GM19452 (cell line): ENCODE data around the gene CALML6.

ENCODE experiments used
- ATAC-seq: cut with Tn5 transposase; IDR thresholded peaks from one replicate; pipeline ENCODE4 v1.9.1; 2021; ENCODE audit not compliant: unreplicated experiment

Gene CALML6

DNA sequence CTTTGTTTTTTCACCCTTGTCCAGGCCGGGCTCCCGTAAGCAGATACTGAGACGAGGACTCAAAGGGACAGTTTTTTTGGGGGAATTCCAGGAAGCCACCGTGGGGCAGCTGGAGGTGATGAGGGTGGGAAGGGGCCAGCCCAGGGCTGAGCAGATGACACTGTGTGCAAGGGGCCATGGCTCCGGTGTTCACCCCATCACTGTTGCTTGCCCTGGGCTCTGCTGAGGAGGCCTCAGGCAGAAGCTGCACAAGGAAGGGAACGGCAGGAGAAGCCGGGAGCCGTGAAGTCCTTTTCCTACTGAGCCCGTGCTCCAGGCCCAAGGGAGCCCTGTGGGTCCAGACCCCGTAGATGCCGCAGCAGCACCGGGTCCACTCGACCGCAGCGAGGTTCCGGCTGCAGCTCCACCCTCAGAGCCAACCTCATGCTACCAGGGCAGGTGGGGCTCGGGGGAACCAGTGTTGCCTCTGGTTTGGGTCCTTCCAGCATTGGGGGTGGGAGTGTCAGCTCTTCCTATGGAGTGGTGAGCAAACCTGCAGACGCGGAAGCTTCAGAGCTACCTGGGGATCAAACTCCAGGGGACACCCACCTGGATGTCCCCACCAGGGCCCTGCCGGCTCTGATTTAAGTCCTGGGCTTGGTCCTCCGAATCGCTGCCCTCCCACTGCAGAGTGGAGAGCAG is 4.3 kb upstream of the CALML6 start:
- ATAC-seq = no peak

DNA sequence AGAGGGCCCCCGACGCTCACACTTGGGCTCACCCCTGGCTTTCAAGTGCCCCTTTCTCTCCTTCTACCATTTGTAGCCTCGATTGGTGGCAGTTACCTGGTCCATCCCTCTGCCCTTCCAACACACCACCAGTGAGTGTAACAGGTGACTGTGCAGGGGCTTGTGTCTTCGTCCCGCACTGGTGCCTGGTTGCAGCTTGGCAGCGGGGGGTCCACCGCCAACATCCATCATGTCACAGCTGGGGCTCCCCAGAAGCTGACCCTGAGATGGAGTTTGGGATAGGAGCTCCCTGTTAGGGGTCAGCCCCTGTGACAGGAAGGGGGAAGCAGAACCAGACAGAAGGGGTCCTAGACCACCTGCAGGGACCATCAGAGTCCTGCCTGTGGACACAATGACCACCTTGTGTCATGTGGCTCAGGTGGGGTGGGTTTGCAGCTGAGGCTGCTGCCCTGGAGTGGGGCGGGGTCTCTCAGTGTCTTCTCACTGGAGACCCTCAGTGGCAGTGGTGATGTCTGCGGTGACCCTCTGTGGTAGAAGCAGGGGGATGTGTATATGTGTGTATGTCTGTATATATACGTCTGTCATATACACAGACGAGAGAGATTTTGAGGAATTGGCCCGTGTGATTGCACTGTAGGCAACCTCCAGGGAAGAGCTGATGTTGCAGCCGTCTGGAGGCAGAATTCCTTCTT is 3.6 kb upstream of the CALML6 start:
- ATAC-seq = no peak

DNA sequence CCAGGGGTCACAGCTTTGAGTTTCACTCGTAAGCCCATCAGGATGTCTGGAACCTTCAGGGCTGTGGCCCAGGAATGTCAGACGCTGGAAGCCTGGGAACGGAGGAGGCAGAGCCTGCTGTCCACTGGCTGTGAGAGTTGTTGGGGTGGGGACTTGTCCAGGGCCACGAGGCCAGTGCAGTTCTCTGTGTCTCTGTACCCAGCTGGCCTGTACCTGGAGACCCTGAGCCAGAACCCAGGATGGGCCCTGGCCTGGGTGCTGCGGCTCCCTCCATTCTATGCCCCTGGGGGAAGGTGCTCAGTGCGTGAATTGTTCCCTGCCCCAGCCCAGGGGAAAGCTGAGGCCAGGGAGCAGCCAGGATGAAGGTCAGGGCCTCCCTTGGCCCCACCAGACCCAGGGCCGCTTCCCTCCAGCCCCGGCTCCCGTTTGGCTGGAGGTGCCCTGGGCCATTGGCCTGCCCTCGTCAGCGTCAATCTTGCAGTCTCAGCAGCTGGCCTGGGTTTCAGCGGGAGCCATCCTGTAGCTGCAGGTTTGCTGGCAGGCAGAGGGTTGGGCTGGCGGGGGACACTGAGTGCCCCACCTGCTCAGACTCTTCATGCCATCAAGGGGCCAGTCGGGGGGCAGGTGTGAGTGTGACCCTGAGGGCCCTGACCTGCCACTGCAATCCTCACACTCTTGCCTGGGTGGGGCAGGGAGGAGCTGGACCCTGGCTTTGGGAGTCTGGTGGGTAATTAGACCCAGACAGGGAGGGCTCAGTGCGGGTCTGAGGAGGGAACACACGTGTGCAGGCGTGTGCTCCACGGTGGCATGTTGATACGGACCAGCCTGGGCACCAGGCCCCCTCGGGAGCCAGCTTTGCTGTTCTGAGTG is 724 bp upstream of the CALML6 start:
- ATAC-seq = no peak

GRCh38 chr1:1915911-1916840 is 1.1 kb downstream of the CALML6 start:
- no peak for ATAC-seq

DNA sequence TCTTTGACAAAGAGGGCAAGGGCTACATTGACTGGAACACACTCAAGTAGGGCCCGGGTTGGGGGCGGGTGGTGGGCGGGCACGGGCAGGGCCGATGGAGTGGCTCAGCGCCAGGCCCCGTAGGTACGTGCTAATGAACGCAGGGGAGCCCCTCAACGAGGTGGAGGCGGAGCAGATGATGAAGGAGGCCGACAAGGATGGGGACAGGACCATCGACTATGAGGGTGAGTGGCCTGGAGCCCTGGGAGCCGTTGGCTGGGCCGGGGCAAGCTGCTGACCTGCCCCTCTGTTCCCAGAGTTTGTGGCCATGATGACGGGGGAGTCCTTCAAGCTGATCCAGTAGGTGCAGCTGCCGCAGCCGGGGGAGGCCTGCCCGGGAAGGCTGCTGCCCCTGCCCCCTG is 1.8 kb downstream of the CALML6 start:
- ATAC-seq = no peak

DNA sequence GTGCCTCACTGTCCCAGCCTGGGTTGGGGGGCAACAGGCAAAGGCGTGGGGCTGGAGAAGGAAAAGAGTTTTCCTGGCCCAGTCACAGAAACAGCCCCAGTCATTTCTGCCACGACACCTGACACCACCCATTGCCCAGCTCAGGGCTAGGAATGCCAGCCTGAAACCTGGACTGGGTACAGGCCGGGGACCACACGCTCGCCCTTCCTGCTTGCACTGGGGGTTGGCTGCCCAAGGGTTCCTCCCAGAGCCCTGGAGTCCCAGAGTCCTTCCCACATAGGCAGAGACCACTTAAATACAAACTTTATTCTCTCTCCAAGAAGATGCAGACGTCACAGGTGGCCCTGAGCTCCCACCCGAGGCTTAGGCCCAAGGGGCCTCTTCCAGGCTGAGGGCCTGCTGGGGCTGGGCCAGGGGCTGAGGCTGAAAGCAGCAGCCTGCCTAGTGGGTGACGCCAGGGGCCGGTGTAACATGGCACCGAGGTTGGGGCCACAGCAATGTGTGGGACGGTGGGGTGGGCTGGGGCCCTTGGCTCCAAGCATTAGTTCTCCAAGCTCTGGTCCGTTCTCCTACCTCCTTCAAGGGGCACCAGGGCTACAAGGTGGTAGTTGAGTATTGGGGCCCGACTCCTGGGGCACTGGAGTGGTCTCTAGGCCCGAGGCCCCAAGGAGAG is 2.4 kb downstream of the CALML6 start:
- no peak for ATAC-seq

DNA sequence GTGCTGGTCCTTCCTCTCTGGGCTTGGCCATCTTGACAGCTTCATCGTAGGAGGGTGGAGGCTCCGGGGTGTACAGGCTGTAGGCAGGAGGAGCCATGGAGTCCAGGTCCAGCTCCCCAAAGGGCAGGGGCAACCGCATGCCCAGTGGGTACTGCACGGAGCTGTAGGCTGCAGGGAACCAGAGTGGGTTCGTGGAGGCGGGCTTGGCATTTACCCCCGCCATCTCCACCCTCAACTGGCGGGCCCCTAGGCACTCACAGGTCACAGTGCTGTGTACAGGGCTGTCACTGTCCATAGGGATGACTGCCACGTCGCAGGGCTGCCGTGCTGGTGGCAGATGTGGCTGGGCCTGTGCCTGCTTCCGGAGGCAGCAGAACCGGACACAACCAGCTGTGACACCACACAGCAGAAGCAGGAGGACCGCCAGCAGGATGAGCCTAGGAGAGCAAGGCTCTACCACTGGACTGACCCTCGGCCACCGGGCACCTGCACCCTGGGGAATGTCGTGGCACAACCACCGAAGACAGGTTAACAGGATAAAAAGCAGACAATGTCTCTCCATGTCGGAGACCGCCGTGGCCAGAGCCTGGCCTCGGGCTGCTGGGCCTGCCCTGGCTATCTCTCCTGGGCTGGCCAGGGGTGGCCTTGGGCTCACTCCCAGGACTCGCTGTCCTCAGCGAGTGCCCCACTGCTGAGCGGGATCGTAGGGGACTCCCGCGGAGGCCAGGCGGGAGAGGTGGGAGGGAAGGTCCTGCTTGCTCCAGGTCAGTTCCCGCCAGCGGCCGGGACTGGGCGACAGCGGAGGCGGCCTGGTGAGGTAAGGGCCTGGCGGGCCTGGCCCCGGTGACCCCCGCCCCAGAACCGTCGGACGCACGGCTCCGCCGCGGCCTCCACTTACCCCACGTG is 3.2 kb downstream of the CALML6 start:
- ATAC-seq = no peak

GRCh38 chr1:1918901-1919303 is 3.8 kb downstream of the CALML6 start, which contains the start of gene TMEM52:
TSS of gene TMEM52 (minus strand) at chr1:1919279. CDS start at chr1:1919265, 14 bp downstream.
- ATAC-seq = peak; percentile 39

DNA sequence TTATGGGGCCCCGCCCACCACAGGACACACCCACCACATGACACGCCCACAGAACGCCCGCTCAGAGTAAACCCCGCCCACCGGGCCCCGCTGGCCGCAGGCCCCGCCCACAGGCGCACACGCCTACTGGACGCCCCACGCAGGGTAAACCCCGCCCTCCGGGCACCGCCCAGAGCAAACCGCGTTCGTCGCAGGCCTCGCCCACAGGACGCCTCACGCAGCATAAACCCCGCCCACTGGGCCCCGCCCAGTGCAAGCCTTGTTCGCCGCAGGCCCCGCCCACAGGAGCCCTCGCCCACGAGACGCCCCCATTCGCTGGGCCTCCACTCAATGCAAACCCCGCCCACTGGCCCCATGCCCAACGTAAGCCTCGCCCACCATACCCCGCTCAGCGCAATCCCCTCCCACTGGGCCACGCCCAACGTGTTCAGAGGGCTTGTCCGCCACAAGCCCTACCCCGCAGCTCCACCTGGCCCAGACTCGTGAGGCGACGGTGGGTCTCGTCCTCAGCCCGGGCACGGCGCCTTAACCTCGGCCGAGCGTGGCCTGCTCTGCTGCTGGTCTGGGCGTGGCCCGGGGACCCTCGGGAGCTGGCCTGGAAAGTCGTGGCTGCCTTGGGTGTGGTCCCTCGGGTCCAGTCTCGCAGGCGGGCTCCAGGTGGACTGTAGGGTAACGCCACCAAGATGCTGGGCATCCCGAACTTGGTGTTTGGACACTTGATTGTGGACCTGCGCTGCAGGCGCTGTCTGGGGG is 4.4 kb downstream of the CALML6 start:
- peak; percentile 81 for ATAC-seq

GRCh38 chr1:1920057-1920607 is 5.1 kb downstream of the CALML6 start:
- ATAC-seq = no peak

- ATAC-seq = no peak
Observed at GRCh38 chr1:1920608-1921458, 5.8 kb downstream of the CALML6 start.

DNA sequence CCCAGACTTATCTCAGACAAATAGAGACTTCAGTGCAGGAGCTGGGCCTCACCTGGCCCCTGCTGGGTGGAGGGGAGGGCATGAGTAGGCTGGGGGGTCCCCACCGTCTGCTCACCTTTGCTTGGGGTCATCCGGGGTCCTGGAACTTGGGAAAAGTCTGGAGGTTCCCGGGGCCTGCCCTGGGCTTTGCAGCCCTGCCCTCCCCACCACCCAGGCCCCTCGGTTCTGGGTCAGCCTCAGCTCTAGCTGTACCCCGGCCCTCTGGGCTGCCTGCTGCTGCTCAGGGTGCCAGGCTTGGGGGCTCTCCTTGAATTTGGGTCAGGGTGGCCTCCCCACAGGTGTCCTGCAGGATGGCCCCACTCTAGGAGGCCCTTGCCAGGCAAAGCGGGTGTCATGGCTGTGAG is 6.4 kb downstream of the CALML6 start:
- ATAC-seq = no peak

DNA sequence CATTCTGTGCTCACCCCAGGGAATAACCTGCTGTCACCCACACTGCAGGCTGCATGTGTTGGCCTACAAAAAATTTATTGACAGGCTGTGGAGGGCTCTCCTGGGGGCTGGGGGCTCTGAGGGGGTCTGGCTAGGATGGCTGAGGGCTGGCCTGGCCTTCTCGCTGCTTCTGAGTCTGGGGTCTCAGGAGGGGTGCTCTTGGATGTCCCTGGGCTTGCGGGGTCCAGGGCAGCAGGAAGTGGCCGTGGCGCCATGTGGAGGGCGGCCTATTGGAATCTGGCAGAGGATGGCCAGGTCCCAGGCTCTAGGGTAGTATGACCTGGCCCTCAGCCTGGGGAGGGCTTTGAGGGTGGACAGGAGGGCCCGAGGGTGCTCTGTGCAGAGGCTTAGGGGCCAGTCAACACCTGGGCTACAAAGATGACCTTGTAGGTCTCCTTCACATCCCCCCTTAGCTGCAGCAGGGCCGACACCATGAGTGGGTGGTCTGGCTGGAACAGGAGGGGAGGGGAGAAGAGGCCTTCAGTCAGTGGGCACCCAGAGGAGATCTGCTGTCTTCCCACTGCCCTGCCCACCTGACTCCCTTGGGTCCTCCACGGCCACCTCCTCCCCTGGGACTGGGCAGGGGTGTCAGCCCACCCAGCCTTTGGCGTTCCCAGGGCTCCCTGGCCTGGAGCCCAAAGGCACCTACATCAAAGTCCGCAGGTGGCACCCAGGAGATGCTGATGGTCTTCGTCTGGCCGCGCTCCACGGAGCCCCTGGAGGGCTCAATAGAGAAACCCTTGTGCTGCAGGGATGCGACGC is 7.0 kb downstream of the CALML6 start:
- no peak for ATAC-seq

GRCh38 chr1:1922702-1922955 is 7.6 kb downstream of the CALML6 start:
- ATAC-seq = no peak

DNA sequence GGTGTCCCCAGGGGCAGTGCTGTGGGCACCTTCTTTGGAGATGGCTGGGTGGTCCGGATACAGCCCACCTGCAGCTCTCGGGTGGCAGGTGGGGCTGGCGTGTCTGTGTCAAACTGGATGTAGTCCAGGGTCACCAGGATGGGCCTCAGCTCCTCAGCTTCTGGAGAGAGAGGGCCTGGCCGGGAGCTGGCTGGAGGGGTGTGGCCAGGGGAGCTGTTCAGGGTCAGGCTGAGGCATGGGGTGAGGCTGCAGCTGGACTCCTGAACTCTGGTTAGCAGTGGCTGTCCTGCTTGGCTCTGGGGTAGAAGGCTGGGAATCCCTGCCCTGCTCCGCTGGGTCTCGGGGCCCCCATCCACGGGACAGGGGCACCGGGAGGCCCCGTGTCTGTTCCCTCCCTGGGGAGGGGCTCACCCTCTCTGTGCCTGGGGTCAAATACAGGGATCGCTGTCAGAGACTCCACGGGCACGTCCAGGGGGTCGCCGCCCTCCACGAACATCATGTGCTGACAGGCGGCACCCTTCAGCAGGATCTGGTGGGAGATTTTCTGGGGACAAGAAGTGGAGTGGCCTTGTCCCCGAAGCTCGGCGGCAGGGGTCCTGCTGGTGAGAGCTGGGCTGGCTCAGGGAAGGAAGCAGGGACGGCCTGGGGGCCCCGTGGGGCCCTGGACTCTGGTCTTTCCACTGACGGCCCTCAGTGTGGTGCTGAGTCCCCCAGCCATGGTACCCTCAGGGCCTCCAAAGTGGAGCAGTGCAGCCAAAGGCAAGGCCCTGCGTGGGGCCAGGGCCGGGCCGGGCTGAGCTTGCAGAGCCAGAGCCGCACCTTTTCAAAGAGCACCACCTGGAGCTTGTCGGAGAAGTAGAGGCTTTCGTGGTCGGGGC is 8.1 kb downstream of the CALML6 start:
- ATAC-seq = no peak

DNA sequence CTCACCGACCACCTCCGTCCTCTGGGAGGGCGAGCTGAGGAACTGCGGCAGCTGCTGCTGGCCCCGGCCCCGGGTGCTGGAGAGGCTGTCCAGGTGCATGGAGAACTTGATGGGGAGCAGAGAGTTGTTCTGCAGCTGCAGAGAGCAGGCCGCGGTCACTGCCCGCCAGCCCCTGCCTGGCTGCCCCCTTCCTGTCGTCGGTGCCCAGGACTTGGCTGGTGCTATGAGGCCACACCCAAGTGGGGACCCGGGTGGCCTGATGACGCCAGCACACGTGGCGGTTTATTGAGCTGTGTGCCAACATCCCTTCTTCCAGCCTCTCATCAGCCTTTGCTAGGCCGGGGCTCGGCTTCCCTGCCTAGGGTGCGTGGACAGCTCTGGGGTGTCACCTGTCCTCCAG is 9.3 kb downstream of the CALML6 start:
- no peak for ATAC-seq
